HAP-1 (cell line): ENCODE results near the gene CLMN.

Experiments
- DNase-seq, 2 experiments: peaks; one replicate each; pipeline ENCODE4 v3.0.0-alpha.2; 2016 to 2020; ENCODE audit warnings: low spot score in 2 of 2
- H3K27me3 ChIP-seq: fragments of 250-450 bp; sonication (Bioruptor Pico); 2 replicates; pipeline ENCODE4 v1.5.1; 2020; ENCODE audit warnings: low read depth, mild to moderate bottlenecking, moderate library complexity
- H3K36me3 ChIP-seq: fragments of 250-450 bp; sonication (Bioruptor Pico); replicated peaks from 2 replicates; pipeline ENCODE4 v1.5.1; 2020; ENCODE audit warnings: mild to moderate bottlenecking
- H3K4me1 ChIP-seq: fragments of 250-450 bp; sonication (Bioruptor Pico); 2 replicates; pipeline ENCODE4 v1.5.1; 2020; ENCODE audit warnings: mild to moderate bottlenecking
- H3K4me3 ChIP-seq: fragments of 250-450 bp; sonication (Bioruptor Pico); 2 replicates; pipeline ENCODE4 v1.5.1; 2020; ENCODE audit warnings: mild to moderate bottlenecking, moderate library complexity
- H3K9me3 ChIP-seq: fragments of 250-450 bp; sonication (Bioruptor Pico); 2 replicates; pipeline ENCODE4 v1.5.1; 2020; ENCODE audit warnings: mild to moderate bottlenecking, moderate library complexity
- in situ Hi-C: fragments of 300-500 bp; cut with MboI; formaldehyde crosslinking; loops from 3 replicates; pipeline ENCODE4 v1.14.3; 2020; ENCODE audit warnings: low sequenced_read_pairs, inconsistent platforms, mixed read lengths

The CLMN gene

GRCh38 chr14:95258754-95259593, 60.7 kb downstream of the CLMN start:
- H3K4me3 ChIP-seq, result no peak overlapping the region
- H3K9me3 ChIP-seq, result no peaks in the 10 kb centered on the region
- in situ Hi-C loops, result no loop called here
- H3K36me3 ChIP-seq, result no peaks in the 10 kb centered on the region
- H3K27me3 ChIP-seq, result no peaks in the 10 kb centered on the region
- no peak for DNase-seq
- no peaks in the 10 kb centered on the region; the same call in 1 of the 2 replicates for H3K4me1 ChIP-seq

GRCh38 chr14:95258156-95258555, 61.6 kb downstream of the CLMN start:
- Histone ChIP-seq H3K4me3 (no peak overlapping the region), H3K9me3 (no peaks in the 10 kb centered on the region), H3K36me3 (no peaks in the 10 kb centered on the region), H3K4me1 (no peaks in the 10 kb centered on the region; the same call in 1 of the 2 replicates), H3K27me3 (no peaks in the 10 kb centered on the region)
- no peak for DNase-seq
- in situ Hi-C loops, result no loop called here

GRCh38 chr14:95257521-95257920, 62.2 kb downstream of the CLMN start:
- in situ Hi-C loops, result no loop called here
- Histone ChIP-seq H3K36me3 (no peaks in the 10 kb centered on the region), H3K4me1 (no peaks in the 10 kb centered on the region; the same call in 1 of the 2 replicates), H3K9me3 (no peaks in the 10 kb centered on the region), H3K27me3 (no peaks in the 10 kb centered on the region), H3K4me3 (no peak overlapping the region)
- DNase-seq, result no peak

- Histone ChIP-seq H3K4me3 (no peak overlapping the region), H3K36me3 (no peaks in the 10 kb centered on the region), H3K27me3 (no peaks in the 10 kb centered on the region), H3K4me1 (no peaks in the 10 kb centered on the region; the same call in 1 of the 2 replicates), H3K9me3 (no peaks in the 10 kb centered on the region)
- DNase-seq, result no peak
- in situ Hi-C loops, result no loop called here
Measured at GRCh38 chr14:95256776-95257060, 63.0 kb downstream of the CLMN start.

GRCh38 chr14:95256002-95256775, 63.5 kb downstream of the CLMN start:
- Histone ChIP-seq H3K4me1 (no peaks in the 10 kb centered on the region; the same call in 1 of the 2 replicates), H3K9me3 (no peaks in the 10 kb centered on the region), H3K36me3 (no peaks in the 10 kb centered on the region), H3K4me3 (no peak overlapping the region), H3K27me3 (no peaks in the 10 kb centered on the region)
- in situ Hi-C loops, result no loop called here
- no peak for DNase-seq

GRCh38 chr14:95255487-95255886, 64.2 kb downstream of the CLMN start:
- DNase-seq, result peak; percentile 71 to 88
- no peaks in the 10 kb centered on the region for H3K9me3 ChIP-seq
- in situ Hi-C loops, result no loop called here
- no peak overlapping the region for H3K4me3 ChIP-seq
- H3K27me3 ChIP-seq, result no peaks in the 10 kb centered on the region
- no peaks in the 10 kb centered on the region; the same call in 1 of the 2 replicates for H3K4me1 ChIP-seq
- H3K36me3 ChIP-seq, result no peaks in the 10 kb centered on the region

- Histone ChIP-seq H3K36me3 (no peaks in the 10 kb centered on the region), H3K4me1 (no peaks in the 10 kb centered on the region; the same call in 1 of the 2 replicates), H3K9me3 (no peaks in the 10 kb centered on the region), H3K4me3 (no peak overlapping the region), H3K27me3 (no peaks in the 10 kb centered on the region)
- in situ Hi-C loops, result no loop called here
- DNase-seq, result no peak
Measured at GRCh38 chr14:95255013-95255412, 64.7 kb downstream of the CLMN start.

- no peaks in the 10 kb centered on the region; the same call in 1 of the 2 replicates for H3K4me1 ChIP-seq
- no peak overlapping the region for H3K4me3 ChIP-seq
- in situ Hi-C loops, result no loop called here
- H3K36me3 ChIP-seq, result no peaks in the 10 kb centered on the region
- no peaks in the 10 kb centered on the region for H3K27me3 ChIP-seq
- DNase-seq, result no peak
- H3K9me3 ChIP-seq, result no peaks in the 10 kb centered on the region
Measured at GRCh38 chr14:95254288-95254687, 65.4 kb downstream of the CLMN start.

- DNase-seq, result no peak
- Histone ChIP-seq H3K4me1 (no peaks in the 10 kb centered on the region; the same call in 1 of the 2 replicates), H3K9me3 (no peaks in the 10 kb centered on the region), H3K4me3 (no peak overlapping the region), H3K36me3 (no peaks in the 10 kb centered on the region), H3K27me3 (no peaks in the 10 kb centered on the region)
- in situ Hi-C loops, result no loop called here
Measured at GRCh38 chr14:95253039-95253630, 66.6 kb downstream of the CLMN start.

GRCh38 chr14:95252219-95252618, 67.5 kb downstream of the CLMN start:
- DNase-seq, result no peak
- Histone ChIP-seq H3K36me3 (no peaks in the 10 kb centered on the region), H3K27me3 (no peaks in the 10 kb centered on the region), H3K4me1 (no peaks in the 10 kb centered on the region; the same call in 1 of the 2 replicates), H3K9me3 (no peaks in the 10 kb centered on the region), H3K4me3 (no peak overlapping the region)
- in situ Hi-C loops, result no loop called here

GRCh38 chr14:95250936-95251335, 68.8 kb downstream of the CLMN start:
- H3K27me3 ChIP-seq, result no peaks in the 10 kb centered on the region
- H3K4me3 ChIP-seq, result no peak overlapping the region
- in situ Hi-C loops, result no loop called here
- no peaks in the 10 kb centered on the region; the same call in 1 of the 2 replicates for H3K4me1 ChIP-seq
- DNase-seq, result no peak
- H3K9me3 ChIP-seq, result no peaks in the 10 kb centered on the region
- H3K36me3 ChIP-seq, result no peaks in the 10 kb centered on the region

- Histone ChIP-seq H3K9me3 (no peaks in the 10 kb centered on the region), H3K27me3 (no peaks in the 10 kb centered on the region), H3K4me1 (no peaks in the 10 kb centered on the region), H3K36me3 (no peaks in the 10 kb centered on the region), H3K4me3 (no peak overlapping the region)
- in situ Hi-C loops, result no loop called here
- no peak for DNase-seq
Measured at GRCh38 chr14:95250140-95250769, 69.5 kb downstream of the CLMN start.

- H3K4me1 ChIP-seq, result no peaks in the 10 kb centered on the region
- no peak for DNase-seq
- H3K9me3 ChIP-seq, result no peaks in the 10 kb centered on the region
- H3K4me3 ChIP-seq, result no peak overlapping the region
- no peaks in the 10 kb centered on the region for H3K27me3 ChIP-seq
- no peaks in the 10 kb centered on the region for H3K36me3 ChIP-seq
- in situ Hi-C loops, result no loop called here
Measured at GRCh38 chr14:95248432-95248831, 71.3 kb downstream of the CLMN start.
